ENCODE data around the gene FOXP1. TPM values are rescaled to one million over a fixed set of nuclear protein-coding genes. Genes with fewer than 3 reads are reported as not detected.
A peak's percentile ranks its signal among the peaks of the same experiment; 100 is the strongest.

Gene FOXP1
- total and polyA plus RNA-seq, 7 experiments from 2014 or later, result 104 to 537 (median 444) TPM

GRCh38 chr3:71031914-71032521 is 551.5 kb downstream of the FOXP1 start:
- peaks cover 0 to 57% (median 2%) of the 10 kb centered on the region in 3 experiments for H3K36me3 ChIP-seq (ENCODE audit: control insufficient read depth in 2 of 3, insufficient read depth in 3 of 3, low read length in 3 of 3)
- ATAC-seq, result peak; percentile 76
- peak overlapping the region in 7 of 10 donors; percentile 10 to 59 (median 39) for H3K4me3 Mint-ChIP-seq

DNA sequence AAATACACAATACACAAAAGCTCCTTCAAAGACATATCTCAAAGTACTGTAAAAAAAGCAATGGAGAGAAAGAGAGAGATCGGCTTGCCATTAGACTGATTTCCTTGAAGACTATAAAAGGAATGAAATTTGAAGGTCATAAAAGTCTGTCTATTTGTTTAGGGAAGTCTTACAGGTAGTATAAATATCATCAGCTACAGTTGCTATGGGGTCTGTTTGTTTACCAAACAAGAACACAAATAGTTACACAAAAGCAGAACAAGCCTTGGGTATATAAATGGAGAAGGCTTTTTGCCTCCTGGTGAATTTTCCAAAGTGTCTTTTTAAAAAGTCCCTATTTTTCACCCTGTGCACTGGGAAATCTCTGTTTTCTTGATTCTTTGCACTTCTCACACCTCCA is 552.3 kb downstream of the FOXP1 start:
- DNase-seq (no peak), ATAC-seq (peak; percentile 24)
- Histone ChIP-seq H3K27me3 (ENCODE audit: control insufficient read depth in 2 of 2, insufficient read depth in 2 of 2, low read length in 2 of 2) (no peaks in the 10 kb centered on the region), H3K27ac (ENCODE audit: low read depth, low read length) (peak overlapping the region; percentile 51), H3K4me1 (ENCODE audit: control insufficient read depth in 2 of 2, insufficient read depth in 2 of 2, low read length in 2 of 2) (peaks cover 3 to 47% of the 10 kb centered on the region in 2 donors), H3K9me3 (ENCODE audit: control insufficient read depth in 2 of 3, low read length in 3 of 3) (no peaks in the 10 kb centered on the region), H3K4me3 (ENCODE audit: low read length) (no peak overlapping the region), H3K36me3 (ENCODE audit: control insufficient read depth in 2 of 3, insufficient read depth in 3 of 3, low read length in 3 of 3) (peaks cover 0 to 57% (median 6%) of the 10 kb centered on the region in 3 experiments)
- ChIA-PET CTCF (interaction anchor here (0.8 kb wide), 1 partner anchor 31 kb away, joined by 3 read pairs; no protein-coding TSS in a partner anchor), POLR2A (interaction anchor here (1.2 kb wide), 1 partner anchor 28 kb away, joined by 3 read pairs; no protein-coding TSS in a partner anchor)
- Mint-ChIP-seq H3K36me3 (peaks cover 8 to 69% (median 28%) of the 10 kb centered on the region in 5 donors), H3K27ac (peak overlapping the region; percentile 6 to 92 (median 88)), H3K27me3 (no peaks in the 10 kb centered on the region), H3K4me3 (peak overlapping the region in 4 of 10 donors; percentile 23 to 55 (median 46)), H3K9me3 (peaks cover 0 to 1% (median 0%) of the 10 kb centered on the region in 11 donors), H3K4me1 (peaks cover 50 to 99% (median 96%) of the 10 kb centered on the region in 7 donors)
- intact Hi-C loops (cut with micrococcal nuclease), result no loop called here

More at GRCh38 chr3:71031914-71032521, 551.5 kb downstream of the FOXP1 start:
- Histone ChIP-seq H3K27me3 (ENCODE audit: control insufficient read depth in 2 of 2, insufficient read depth in 2 of 2, low read length in 2 of 2) (no peaks in the 10 kb centered on the region), H3K9me3 (ENCODE audit: control insufficient read depth in 2 of 3, low read length in 3 of 3) (no peaks in the 10 kb centered on the region), H3K4me1 (ENCODE audit: control insufficient read depth in 2 of 2, insufficient read depth in 2 of 2, low read length in 2 of 2) (peaks cover 3 to 47% of the 10 kb centered on the region in 2 donors), H3K27ac (ENCODE audit: low read depth, low read length) (peak overlapping the region; percentile 51), H3K4me3 (ENCODE audit: low read length) (no peak overlapping the region)
- H3K36me3 Mint-ChIP-seq, result peaks cover 8 to 68% (median 25%) of the 10 kb centered on the region in 5 donors
- H3K27me3 Mint-ChIP-seq, result no peaks in the 10 kb centered on the region
- peak in 7 of 9 donors; percentile 27 to 66 (median 46) for DNase-seq
- peaks cover 49 to 99% (median 96%) of the 10 kb centered on the region in 7 donors for H3K4me1 Mint-ChIP-seq
- H3K9me3 Mint-ChIP-seq, result peaks cover 0 to 1% (median 0%) of the 10 kb centered on the region in 11 donors
- CTCF ChIA-PET, result no interaction called here
- intact Hi-C loops (cut with micrococcal nuclease), result loop anchor here in 1 of 2 donors (1.0 to 2.0 kb wide), 2 partner anchors 9 to 17 kb away; no protein-coding TSS in a partner anchor
- POLR2A ChIA-PET, result interaction anchor here (0.6 kb wide), 1 partner anchor 1722 kb away, joined by 4 read pairs; no protein-coding TSS in a partner anchor
- peak overlapping the region; percentile 48 to 92 (median 88) for H3K27ac Mint-ChIP-seq

DNA sequence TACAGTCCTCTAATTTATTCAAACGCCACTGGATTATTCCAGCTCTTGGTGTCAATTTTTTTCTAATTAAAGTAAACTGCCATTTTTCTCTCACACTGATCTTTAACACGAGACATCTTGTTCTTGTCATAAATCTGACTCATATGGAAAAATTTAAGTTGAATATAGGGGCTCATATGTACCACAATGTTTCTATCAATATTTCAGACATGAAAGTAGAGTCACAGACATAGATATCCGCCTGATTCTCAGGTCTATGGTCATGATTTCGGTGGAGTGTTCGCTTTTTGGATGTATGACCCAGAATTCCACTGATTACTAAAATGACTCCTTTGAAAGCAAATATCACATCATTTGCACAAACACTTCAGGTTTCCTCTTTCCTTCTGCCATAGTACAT is 552.8 kb downstream of the FOXP1 start:
- Histone ChIP-seq H3K36me3 (ENCODE audit: control insufficient read depth in 2 of 3, insufficient read depth in 3 of 3, low read length in 3 of 3) (peaks cover 0 to 52% (median 6%) of the 10 kb centered on the region in 3 experiments), H3K27me3 (ENCODE audit: control insufficient read depth in 2 of 2, insufficient read depth in 2 of 2, low read length in 2 of 2) (no peaks in the 10 kb centered on the region), H3K4me1 (ENCODE audit: control insufficient read depth in 2 of 2, insufficient read depth in 2 of 2, low read length in 2 of 2) (peaks cover 3 to 49% of the 10 kb centered on the region in 2 donors), H3K27ac (ENCODE audit: low read depth, low read length) (peak overlapping the region; percentile 20), H3K9me3 (ENCODE audit: control insufficient read depth in 2 of 3, low read length in 3 of 3) (no peaks in the 10 kb centered on the region), H3K4me3 (ENCODE audit: low read length) (no peak overlapping the region)
- Mint-ChIP-seq H3K9me3 (peaks cover 0 to 1% (median 0%) of the 10 kb centered on the region in 11 donors), H3K27ac (peak overlapping the region; percentile 6 to 91 (median 71)), H3K36me3 (peaks cover 8 to 65% (median 28%) of the 10 kb centered on the region in 5 donors), H3K4me3 (peak overlapping the region in 1 of 10 donors; percentile 55), H3K4me1 (peaks cover 49 to 99% (median 96%) of the 10 kb centered on the region in 7 donors), H3K27me3 (no peaks in the 10 kb centered on the region)
- CTCF ChIA-PET, result interaction anchor here (0.8 kb wide), 1 partner anchor 31 kb away, joined by 3 read pairs; no protein-coding TSS in a partner anchor
- DNase-seq (no peak), ATAC-seq (no peak)
- POLR2A ChIA-PET, result interaction anchor here (1.2 kb wide), 1 partner anchor 27 kb away, joined by 3 read pairs; no protein-coding TSS in a partner anchor
- intact Hi-C loops (cut with micrococcal nuclease), result no loop called here

- H3K9me3 Mint-ChIP-seq, result peaks cover 0 to 1% (median 0%) of the 10 kb centered on the region in 11 donors
- ChIA-PET POLR2A (interaction anchor here (0.8 to 1.1 kb wide), 2 partner anchors 9 to 96 kb away, joined by 3 read pairs; no protein-coding TSS in a partner anchor), CTCF (no interaction called here)
- intact Hi-C loops (cut with micrococcal nuclease), result loop anchor here in 1 of 2 donors (5.0 kb wide), 1 partner anchor 33 kb away; no protein-coding TSS in a partner anchor
- Histone ChIP-seq H3K4me3 (ENCODE audit: low read length) (no peak overlapping the region), H3K27ac (ENCODE audit: low read depth, low read length) (peak overlapping the region; percentile 20), H3K9me3 (ENCODE audit: control insufficient read depth in 2 of 3, low read length in 3 of 3) (no peaks in the 10 kb centered on the region), H3K4me1 (ENCODE audit: control insufficient read depth in 2 of 2, insufficient read depth in 2 of 2, low read length in 2 of 2) (peaks cover 3 to 47% of the 10 kb centered on the region in 2 donors), H3K27me3 (ENCODE audit: control insufficient read depth in 2 of 2, insufficient read depth in 2 of 2, low read length in 2 of 2) (no peaks in the 10 kb centered on the region), H3K36me3 (ENCODE audit: control insufficient read depth in 2 of 3, insufficient read depth in 3 of 3, low read length in 3 of 3) (peaks cover 0 to 46% (median 6%) of the 10 kb centered on the region in 3 experiments)
- H3K4me3 Mint-ChIP-seq, result peak overlapping the region in 2 of 10 donors; percentile 19 to 32
- H3K36me3 Mint-ChIP-seq, result peaks cover 4 to 56% (median 26%) of the 10 kb centered on the region in 5 donors
- DNase-seq (no peak), ATAC-seq (no peak)
- H3K4me1 Mint-ChIP-seq, result peaks cover 47 to 99% (median 96%) of the 10 kb centered on the region in 7 donors
- H3K27ac Mint-ChIP-seq, result peak overlapping the region in 6 of 9 donors; percentile 32 to 91 (median 64)
- no peaks in the 10 kb centered on the region for H3K27me3 Mint-ChIP-seq
Observed at GRCh38 chr3:71029770-71030169, 553.8 kb downstream of the FOXP1 start.

GRCh38 chr3:71028802-71029201 is 554.7 kb downstream of the FOXP1 start:
- no peak for ATAC-seq
- Histone ChIP-seq H3K4me1 (ENCODE audit: control insufficient read depth in 2 of 2, insufficient read depth in 2 of 2, low read length in 2 of 2) (peaks cover 3 to 49% of the 10 kb centered on the region in 2 donors), H3K27ac (ENCODE audit: low read depth, low read length) (no peak overlapping the region), H3K27me3 (ENCODE audit: control insufficient read depth in 2 of 2, insufficient read depth in 2 of 2, low read length in 2 of 2) (no peaks in the 10 kb centered on the region), H3K36me3 (ENCODE audit: control insufficient read depth in 2 of 3, insufficient read depth in 3 of 3, low read length in 3 of 3) (peaks cover 0 to 42% (median 12%) of the 10 kb centered on the region in 3 experiments), H3K4me3 (ENCODE audit: low read length) (no peak overlapping the region), H3K9me3 (ENCODE audit: control insufficient read depth in 2 of 3, low read length in 3 of 3) (no peaks in the 10 kb centered on the region)
- H3K4me3 Mint-ChIP-seq, result peak overlapping the region in 1 of 10 donors; percentile 45
- H3K27ac Mint-ChIP-seq, result peak overlapping the region in 7 of 9 donors; percentile 32 to 87 (median 58)
- H3K36me3 Mint-ChIP-seq, result peaks cover 8 to 55% (median 24%) of the 10 kb centered on the region in 5 donors
- DNase-seq, result no peak
- H3K4me1 Mint-ChIP-seq, result peaks cover 43 to 99% (median 96%) of the 10 kb centered on the region in 7 donors
- H3K9me3 Mint-ChIP-seq, result peaks cover 0 to 2% (median 0%) of the 10 kb centered on the region in 11 donors
- ChIA-PET POLR2A (no interaction called here), CTCF (no interaction called here)
- intact Hi-C loops (cut with micrococcal nuclease), result loop anchor here in 1 of 2 donors (5.0 kb wide), 1 partner anchor 33 kb away; no protein-coding TSS in a partner anchor
- no peaks in the 10 kb centered on the region for H3K27me3 Mint-ChIP-seq

GRCh38 chr3:71028184-71028583 is 555.3 kb downstream of the FOXP1 start:
- H3K27ac Mint-ChIP-seq, result peak overlapping the region in 5 of 9 donors; percentile 11 to 75 (median 41)
- peaks cover 11 to 57% (median 22%) of the 10 kb centered on the region in 5 donors for H3K36me3 Mint-ChIP-seq
- no peak for ATAC-seq
- DNase-seq, result no peak
- Histone ChIP-seq H3K4me1 (ENCODE audit: control insufficient read depth in 2 of 2, insufficient read depth in 2 of 2, low read length in 2 of 2) (peaks cover 3 to 49% of the 10 kb centered on the region in 2 donors), H3K36me3 (ENCODE audit: control insufficient read depth in 2 of 3, insufficient read depth in 3 of 3, low read length in 3 of 3) (peaks cover 0 to 40% (median 12%) of the 10 kb centered on the region in 3 experiments), H3K9me3 (ENCODE audit: control insufficient read depth in 2 of 3, low read length in 3 of 3) (no peaks in the 10 kb centered on the region), H3K27ac (ENCODE audit: low read depth, low read length) (no peak overlapping the region), H3K4me3 (ENCODE audit: low read length) (no peak overlapping the region), H3K27me3 (ENCODE audit: control insufficient read depth in 2 of 2, insufficient read depth in 2 of 2, low read length in 2 of 2) (no peaks in the 10 kb centered on the region)
- peaks cover 42 to 99% (median 96%) of the 10 kb centered on the region in 7 donors for H3K4me1 Mint-ChIP-seq
- H3K27me3 Mint-ChIP-seq, result no peaks in the 10 kb centered on the region
- ChIA-PET POLR2A (interaction anchor here (0.7 kb wide), 1 partner anchor 10 kb away, joined by 4 read pairs; no protein-coding TSS in a partner anchor), CTCF (no interaction called here)
- H3K9me3 Mint-ChIP-seq, result peaks cover 0 to 2% (median 0%) of the 10 kb centered on the region in 11 donors
- intact Hi-C loops (cut with micrococcal nuclease), result loop anchor here in 1 of 2 donors (5.0 kb wide), 1 partner anchor 34 kb away; no protein-coding TSS in a partner anchor
- H3K4me3 Mint-ChIP-seq, result no peak overlapping the region

All from naive thymus-derived CD4-positive, alpha-beta T cell (primary cell).